Suprapubic skin (tissue), 4 donors: Measurements from ENCODE around the gene GNA12. TPM values are rescaled to one million over a fixed set of nuclear protein-coding genes. Genes with fewer than 3 reads are reported as not detected.
"Not testable (repeated sequence)": the region's sequence is repeated elsewhere in the genome, so short reads cannot be mapped to it uniquely, and the experiment has no call there.

ENCODE experiments used
- DNase-seq, 2 donors: peaks; one replicate each; pipeline ENCODE4 v3.0.0-alpha.2; 2019; ENCODE audit warnings: low spot score in 2 of 2
- H3K27ac ChIP-seq: fragments of 200-600 bp; sonication (generic); one replicate; pipeline ENCODE4 v1.5.1; 2019
- H3K27me3 ChIP-seq: fragments of 200-600 bp; sonication (generic); one replicate; pipeline ENCODE4 v1.5.1; 2019
- H3K36me3 ChIP-seq: fragments of 200-600 bp; sonication (generic); one replicate; pipeline ENCODE4 v1.5.1; 2019
- H3K4me1 ChIP-seq: fragments of 200-600 bp; sonication (generic); one replicate; pipeline ENCODE4 v1.5.1; 2019
- H3K4me3 ChIP-seq: fragments of 200-600 bp; sonication (generic); one replicate; pipeline ENCODE4 v1.5.1; 2019; ENCODE audit warnings: mild to moderate bottlenecking
- H3K9me3 ChIP-seq: fragments of 200-600 bp; sonication (generic); one replicate; pipeline ENCODE4 v1.5.1; 2019
- EP300 ChIP-seq: sonication (generic); formaldehyde crosslinking; IDR thresholded peaks from one replicate; pipeline ENCODE4 v1.6.1; 2017; ENCODE audit warnings: antibody characterized with exemption
- POLR2A ChIP-seq, 2 donors: fragments of 450-650 bp; IDR thresholded peaks; one replicate each; pipeline ENCODE4 v1.6.1; 2017; ENCODE audit warnings: antibody characterized with exemption in 2 of 2, mild to moderate bottlenecking in 2 of 2, moderate library complexity in 2 of 2
- POLR2AphosphoS5 ChIP-seq, 3 donors: sonication (generic); formaldehyde crosslinking; IDR thresholded peaks; one replicate each; pipeline ENCODE4 v1.6.1; 2017; ENCODE audit warnings: antibody characterized with exemption in 3 of 3
- WGBS: methylation state at CpG from one replicate; pipeline ENCODE4 v1.1.5; 2018; 5-methylcytosine and 5-hydroxymethylcytosine counted together
- total RNA-seq, 4 donors: library from RNA; depleted of rRNA; stranded (reverse); fragments of >200 nt; gene quantifications; one replicate each; pipeline ENCODE4 v1.1.0, GENCODE V29; 2016
- TF ChIP-seq, protein P1 (sequence below), 2 donors: fragments of 200-600 bp in 1 of 2; fragments of 450-650 bp in 1 of 2; sonication (generic) in 1 of 2; IDR thresholded peaks; one replicate each; pipeline ENCODE4 v1.5.1; 2016 to 2019; ENCODE audit warnings: antibody characterized with exemption in 2 of 2, mild to moderate bottlenecking in 1 of 2, moderate library complexity in 1 of 2

The GNA12 gene
- total RNA-seq, 4 donors from 2014 or later = 9.7 to 15.0 (median 13.3) TPM

DNA sequence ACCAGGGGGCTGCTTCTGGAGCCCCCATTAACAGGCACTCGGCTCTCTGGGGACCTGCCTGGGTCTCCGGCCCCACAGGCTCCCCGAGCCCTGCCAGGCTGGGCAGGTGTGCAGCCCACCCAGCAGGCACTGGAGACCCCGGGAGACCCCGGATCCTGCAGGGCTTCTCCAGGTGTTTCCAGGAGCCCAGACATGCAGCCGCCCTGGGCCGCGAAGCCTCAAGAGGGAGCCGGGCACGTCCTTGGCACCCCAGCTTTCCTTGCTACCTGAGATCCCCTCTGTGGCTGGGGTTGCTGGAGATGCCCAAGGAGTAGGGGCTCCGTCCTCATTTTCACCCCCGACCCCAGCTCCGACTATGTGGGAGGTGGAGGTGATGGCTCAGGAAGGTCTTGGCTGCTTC, 163.9 kb downstream of the GNA12 start:
- TF ChIP-seq POLR2A (IDR thresholded peaks at IDR 0.05) (no peak), EP300 (no peak), POLR2AphosphoS5 (IDR thresholded peaks at IDR 0.05) (no peak)
- TF ChIP-seq, protein P1, sequence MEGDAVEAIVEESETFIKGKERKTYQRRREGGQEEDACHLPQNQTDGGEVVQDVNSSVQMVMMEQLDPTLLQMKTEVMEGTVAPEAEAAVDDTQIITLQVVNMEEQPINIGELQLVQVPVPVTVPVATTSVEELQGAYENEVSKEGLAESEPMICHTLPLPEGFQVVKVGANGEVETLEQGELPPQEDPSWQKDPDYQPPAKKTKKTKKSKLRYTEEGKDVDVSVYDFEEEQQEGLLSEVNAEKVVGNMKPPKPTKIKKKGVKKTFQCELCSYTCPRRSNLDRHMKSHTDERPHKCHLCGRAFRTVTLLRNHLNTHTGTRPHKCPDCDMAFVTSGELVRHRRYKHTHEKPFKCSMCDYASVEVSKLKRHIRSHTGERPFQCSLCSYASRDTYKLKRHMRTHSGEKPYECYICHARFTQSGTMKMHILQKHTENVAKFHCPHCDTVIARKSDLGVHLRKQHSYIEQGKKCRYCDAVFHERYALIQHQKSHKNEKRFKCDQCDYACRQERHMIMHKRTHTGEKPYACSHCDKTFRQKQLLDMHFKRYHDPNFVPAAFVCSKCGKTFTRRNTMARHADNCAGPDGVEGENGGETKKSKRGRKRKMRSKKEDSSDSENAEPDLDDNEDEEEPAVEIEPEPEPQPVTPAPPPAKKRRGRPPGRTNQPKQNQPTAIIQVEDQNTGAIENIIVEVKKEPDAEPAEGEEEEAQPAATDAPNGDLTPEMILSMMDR (IDR thresholded peaks at IDR 0.05) = no peak
- no peak for DNase-seq
- Histone ChIP-seq H3K36me3 (no peaks in the 10 kb centered on the region), H3K4me1 (peaks cover 6% of the 10 kb centered on the region), H3K27me3 (peaks cover 23% of the 10 kb centered on the region), H3K9me3 (no peaks in the 10 kb centered on the region), H3K27ac (no peak overlapping the region), H3K4me3 (no peak overlapping the region)
- 83% methylated on average over 11 of the region's 13 CpGs for WGBS

DNA sequence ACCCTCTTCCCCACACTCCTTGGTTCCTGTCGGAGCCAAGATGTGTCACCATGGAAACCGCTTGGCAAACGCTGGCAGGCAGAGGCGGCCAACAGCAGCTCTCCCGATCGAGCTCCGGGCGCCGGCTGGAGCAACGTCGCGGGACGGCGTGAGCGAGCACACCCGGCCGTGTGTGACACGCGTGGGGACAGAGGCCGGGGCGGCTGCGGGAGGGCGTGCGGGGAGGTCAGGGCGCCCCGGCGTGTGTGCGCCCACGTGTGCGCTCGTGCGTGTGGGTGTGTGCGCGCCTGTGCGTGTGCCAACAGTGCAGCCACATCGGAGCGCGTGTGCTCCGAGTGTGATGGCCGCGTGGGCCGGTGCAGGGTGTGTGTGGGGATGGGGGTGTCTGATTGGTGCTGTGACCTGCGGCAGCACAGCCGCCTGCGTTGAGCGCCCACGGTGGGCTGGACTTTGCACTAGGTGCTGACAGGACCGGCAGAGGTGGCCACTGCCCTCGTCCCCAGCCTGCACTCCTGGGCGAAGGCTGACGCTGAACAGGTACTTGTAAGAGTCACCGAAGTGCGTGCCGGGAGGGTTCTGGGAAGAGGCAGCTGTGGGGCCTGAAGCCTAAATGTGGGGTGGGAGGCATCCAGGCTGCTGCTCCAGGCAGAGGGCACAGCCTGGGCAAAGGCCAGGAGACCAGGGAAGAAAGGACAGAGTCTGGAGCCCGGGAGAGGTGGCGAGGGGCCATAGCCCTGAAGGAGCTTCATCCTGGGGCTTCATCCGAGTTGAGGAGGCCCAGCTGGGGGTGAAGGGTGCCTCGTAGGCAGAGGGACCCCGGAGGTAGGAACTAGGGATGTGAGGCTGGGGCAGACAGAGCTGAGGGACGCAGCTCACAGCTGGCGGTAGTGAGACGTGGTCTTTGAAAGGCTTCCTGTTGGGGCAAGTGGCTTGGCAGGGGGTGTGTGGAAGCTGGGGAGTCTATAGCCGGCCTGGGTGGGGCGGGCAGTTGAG, 164.7 kb downstream of the GNA12 start:
- DNase-seq, H3K36me3 ChIP-seq, H3K9me3 ChIP-seq, H3K4me1 ChIP-seq, H3K4me3 ChIP-seq, H3K27ac ChIP-seq: not testable (repeated sequence)
- peaks cover 18% of the 10 kb centered on the region for H3K27me3 ChIP-seq
- WGBS = 67% methylated on average over 45 of the region's 64 CpGs

DNA sequence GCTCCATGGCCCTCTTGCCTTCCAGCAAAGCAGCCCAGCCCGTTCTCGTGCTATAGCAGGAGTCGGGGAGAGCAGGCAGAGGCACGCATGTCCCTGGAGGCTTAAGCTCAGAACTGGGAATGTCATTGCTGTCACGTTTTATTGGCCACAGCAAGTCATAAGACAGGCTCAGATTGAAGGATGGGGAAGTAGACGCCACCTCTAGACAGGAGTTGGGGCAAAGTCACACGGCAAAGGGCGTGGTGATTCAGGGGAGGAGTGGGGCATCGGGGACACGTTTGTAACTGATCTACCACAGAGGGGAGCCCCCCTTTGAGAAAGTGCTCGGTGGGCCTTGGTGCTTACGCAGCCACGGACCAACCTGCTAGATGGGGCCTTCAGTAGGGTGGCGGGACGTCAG, 165.7 kb downstream of the GNA12 start:
- H3K4me1 ChIP-seq, DNase-seq, H3K9me3 ChIP-seq, H3K27ac ChIP-seq, H3K4me3 ChIP-seq, H3K36me3 ChIP-seq: not testable (repeated sequence)
- peaks cover 18% of the 10 kb centered on the region for H3K27me3 ChIP-seq
- WGBS = 66% methylated on average over 6 of the region's 15 CpGs

Other genes starting within 250 kb of the GNA12 start
- gene TTYH3, start 212.3 kb downstream of the GNA12 start, total RNA-seq = 10 to 100 TPM; 14.0 to 26.3 (median 19.5) TPM
- under 1 TPM in 1 of 4 donors, not detected in 3; 0.17 TPM for gene AMZ1, start 156.1 kb downstream of the GNA12 start, total RNA-seq
- under 1 TPM in 3 of 4 donors, not detected in 1; 0.24 to 0.38 (median 0.29) TPM for gene CARD11, start 199.6 kb upstream of the GNA12 start, total RNA-seq